Inflammatory macrophage treated with lipopolysaccharide for 1 hour (primary cell): ENCODE results near the gene ADAM30.
"Not testable (repeated sequence)": the region's sequence is repeated elsewhere in the genome, so short reads cannot be mapped to it uniquely, and the experiment has no call there.

Experiments
- DNase-seq, 2 donors: peaks; one replicate each; pipeline ENCODE4 v3.0.0-alpha.2; 2020 to 2022

ADAM30 gene

GRCh38 chr1:119873135-119874015, 22.9 kb downstream of the ADAM30 start:
- DNase-seq = no peak

DNA sequence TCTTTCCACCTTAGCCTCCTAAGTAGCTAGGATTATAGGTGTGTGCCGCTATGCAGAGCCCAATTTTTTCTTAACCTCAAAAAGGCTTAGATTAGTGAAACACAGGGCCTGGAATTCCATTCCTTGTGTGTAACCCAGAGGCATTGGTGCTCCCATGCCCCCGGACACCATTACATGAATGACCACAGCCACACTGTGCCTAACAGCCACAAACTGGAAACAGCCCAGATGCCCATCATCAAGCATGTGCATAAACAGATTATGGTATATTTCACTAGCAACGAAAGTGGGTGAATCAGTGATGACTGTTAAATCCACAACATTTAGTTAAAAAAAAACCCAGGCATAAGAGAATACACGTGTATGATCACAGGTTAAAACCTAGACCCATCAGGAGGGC, 24.4 kb downstream of the ADAM30 start:
- no peak for DNase-seq

DNA sequence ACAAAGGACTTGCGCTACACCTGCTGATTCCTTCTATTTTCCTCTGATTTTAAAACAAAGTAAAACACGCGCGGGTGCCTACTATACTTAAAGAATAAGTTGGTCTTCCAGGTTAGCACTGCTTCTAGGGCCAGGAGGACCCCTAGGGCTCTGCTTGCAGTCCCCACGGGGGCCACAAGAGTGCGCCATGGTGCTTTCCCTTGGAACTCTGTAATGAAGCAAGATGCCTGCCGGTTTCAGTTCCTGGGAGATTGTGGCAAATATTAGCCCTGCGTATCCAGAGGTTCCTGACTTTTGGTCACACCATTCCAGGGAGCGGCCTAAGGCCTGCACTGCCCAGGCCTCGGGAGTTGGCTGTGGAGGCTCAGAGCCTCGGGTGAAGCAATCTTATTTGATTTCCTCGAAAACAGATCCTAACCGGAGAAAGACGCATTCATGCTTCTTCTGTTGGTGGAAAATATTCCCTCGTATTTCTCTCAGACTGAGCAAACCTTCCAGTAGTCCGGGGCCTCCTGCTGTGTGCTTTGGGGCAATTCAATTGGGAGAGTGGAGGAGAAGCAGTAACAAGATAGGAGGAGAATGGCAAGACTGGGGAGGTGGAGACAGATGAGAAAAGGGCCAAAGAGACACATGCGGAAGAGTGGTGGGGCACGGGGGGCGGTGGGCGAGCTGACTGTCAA, 25.3 kb downstream of the ADAM30 start:
- DNase-seq = peak; percentile 67 to 97

- DNase-seq = no peak
Observed at GRCh38 chr1:119869995-119870394, 26.3 kb downstream of the ADAM30 start.

DNA sequence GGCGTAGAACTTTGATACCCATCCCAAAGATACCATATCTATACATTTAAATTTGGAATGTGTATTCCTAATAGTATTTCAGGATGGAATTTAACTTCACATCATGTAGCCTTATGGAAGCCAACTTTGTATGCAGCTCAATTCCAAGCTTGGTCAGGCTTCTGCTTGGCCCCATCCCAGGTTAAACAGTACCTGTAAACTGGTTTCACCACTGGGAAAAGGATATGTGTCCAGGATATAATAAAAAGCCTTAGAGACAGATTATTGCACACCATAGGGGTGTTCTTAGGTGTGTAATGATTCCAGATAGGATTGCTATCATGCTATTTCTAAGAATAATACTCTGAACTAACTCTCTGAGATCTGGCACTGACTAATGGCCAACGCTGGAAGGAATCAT, 28.1 kb downstream of the ADAM30 start:
- no peak for DNase-seq

- DNase-seq = no peak
Observed at GRCh38 chr1:119866451-119866850, 29.9 kb downstream of the ADAM30 start.

GRCh38 chr1:119865627-119866026, 30.7 kb downstream of the ADAM30 start:
- DNase-seq = no peak

DNA sequence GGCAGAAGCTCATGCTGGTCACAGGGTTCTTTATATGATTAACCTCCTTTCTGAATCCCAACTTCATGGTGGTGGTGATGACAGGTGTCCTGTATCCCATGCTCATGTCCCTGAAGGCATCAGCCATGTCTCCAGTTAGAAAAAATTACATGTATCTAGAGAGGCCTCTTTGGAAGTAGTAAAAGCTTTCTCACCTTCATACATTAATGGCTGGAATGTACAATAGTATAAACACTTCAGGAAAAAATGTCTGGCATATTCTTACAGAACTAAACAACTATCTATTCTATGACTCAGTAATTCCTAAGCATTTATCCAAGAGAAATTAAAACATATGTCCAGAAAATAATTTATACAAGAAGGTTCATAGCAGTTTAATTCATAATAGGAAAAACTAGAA, 34.0 kb downstream of the ADAM30 start:
- DNase-seq = no peak

- no peak for DNase-seq
Observed at GRCh38 chr1:119861547-119861946, 34.8 kb downstream of the ADAM30 start.

DNA sequence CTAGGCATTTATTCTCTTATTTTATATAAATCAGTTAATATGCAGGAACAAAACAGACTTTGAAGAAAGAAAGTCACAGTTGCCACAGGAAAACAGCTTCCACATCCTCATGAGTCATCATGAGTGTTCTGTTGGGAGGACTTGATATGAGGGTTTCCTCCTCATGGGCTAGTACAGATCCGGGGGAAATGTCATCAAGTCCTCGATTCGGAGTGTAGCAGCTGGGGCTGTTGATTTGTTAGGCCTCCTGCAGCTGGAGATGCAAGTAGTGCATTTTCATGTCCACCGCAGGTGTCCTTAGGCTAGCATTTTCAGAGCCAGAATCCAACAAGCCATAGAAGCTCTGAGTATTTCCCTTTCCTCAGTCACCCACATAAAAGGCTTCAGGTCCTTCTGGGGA, 36.7 kb downstream of the ADAM30 start:
- DNase-seq = peak; percentile 50 to 53

GRCh38 chr1:119858556-119859214, 37.6 kb downstream of the ADAM30 start:
- peak in 1 of 2 donors; percentile 12 for DNase-seq

GRCh38 chr1:119858126-119858525, 38.2 kb downstream of the ADAM30 start:
- DNase-seq = no peak

- DNase-seq = no peak
Observed at GRCh38 chr1:119853155-119853554, 43.2 kb downstream of the ADAM30 start.

- not testable (repeated sequence) for DNase-seq
Observed at GRCh38 chr1:119844206-119844605, 52.1 kb downstream of the ADAM30 start.
